ENCODE data around the gene RDH14.

RDH14 gene

DNA sequence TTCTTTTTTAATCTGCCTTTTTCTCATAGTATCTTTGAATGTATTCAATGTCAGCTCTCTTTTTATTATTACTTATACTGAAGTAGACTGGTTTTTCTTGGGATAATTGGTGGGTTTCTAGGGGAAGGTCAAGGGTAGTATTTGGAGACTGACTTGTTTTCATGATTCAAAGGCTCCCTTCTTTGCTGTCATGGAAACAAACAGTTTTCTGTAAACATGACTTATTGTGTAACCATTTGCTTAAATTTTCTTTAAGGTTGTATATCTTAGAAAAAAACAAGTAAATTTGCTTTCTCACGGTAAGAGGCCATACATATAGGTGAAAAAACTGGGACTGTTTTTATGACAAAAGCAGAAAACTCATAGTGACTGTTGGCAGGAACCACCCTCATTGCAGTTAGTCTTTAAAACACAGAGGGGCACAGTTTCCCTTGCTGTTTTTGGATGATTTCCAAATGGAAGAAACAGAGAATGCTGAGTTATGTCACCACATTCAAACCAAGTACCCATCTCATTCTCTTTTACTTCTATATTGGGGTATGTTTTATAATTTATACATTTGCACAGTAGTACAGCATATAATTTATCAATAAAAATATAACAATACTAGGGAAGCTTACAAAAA lies 5.8 kb upstream of the RDH14 start:
- no peak for DNase-seq (ENCODE audit: low read depth in 2 of 2)

DNA sequence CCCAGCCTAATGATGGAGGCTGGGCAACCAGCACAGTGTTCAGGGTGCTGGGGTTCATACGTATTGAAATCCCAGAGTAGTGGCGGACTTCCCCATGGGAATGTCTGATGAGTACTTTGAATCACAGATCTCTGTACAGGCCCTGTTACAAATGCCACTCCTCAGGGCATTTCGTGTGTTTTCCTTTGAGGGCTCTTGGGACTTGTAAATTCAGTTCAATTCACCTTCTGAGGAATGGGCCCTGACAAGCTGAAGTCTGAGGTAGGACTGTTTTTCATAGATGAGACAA lies 288 bp upstream of the RDH14 start:
- DNase-seq (ENCODE audit: low read depth in 2 of 2): no peak

DNA sequence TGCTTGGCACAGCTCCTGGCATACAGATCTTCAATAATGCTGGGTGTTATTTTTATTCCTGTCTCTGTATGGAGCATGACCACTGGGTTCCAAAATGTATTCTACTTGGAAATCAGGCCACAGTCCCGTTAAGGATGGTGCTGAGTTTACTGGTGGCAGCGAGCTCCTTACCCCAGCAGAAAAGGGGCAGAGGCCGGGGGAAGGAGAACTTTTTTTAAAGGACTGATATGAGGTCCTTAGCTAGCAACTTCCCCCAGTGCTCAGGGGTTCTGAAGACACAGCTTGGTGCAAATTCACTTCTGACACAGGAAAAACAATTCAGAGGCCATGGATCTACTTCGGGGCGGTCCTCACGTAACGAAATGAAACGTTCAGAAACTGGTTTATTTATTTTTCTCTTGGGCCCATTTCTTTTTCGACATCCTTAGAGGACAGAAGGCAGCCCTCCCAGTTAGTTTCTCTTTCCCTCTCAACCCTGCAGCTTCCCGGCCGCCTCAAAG lies 872 bp downstream of the RDH14 start:
- no peak for DNase-seq (ENCODE audit: low read depth in 2 of 2)

DNA sequence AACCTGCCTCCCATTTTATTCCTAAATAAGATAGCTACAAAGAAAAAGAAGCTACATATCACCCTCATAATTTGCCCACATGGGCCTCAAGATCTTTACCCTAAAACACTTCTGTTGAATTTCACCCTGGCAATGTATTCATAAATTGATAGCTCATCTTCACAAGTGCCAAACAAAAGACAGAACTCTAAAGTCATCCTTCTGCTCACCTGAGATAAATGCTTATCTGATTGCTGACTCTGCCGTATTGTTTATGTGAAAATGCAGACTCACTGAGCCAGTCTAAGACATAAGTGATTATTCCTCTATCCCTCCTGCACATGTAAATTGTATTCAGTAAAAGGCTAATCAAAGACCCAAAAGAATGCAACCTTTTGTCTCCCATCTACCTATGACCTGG lies 2.0 kb downstream of the RDH14 start:
- no peak for DNase-seq (ENCODE audit: low read depth in 2 of 2)

GRCh38 chr2:18557121-18557520 lies 3.3 kb downstream of the RDH14 start:
- DNase-seq (ENCODE audit: low read depth in 2 of 2): no peak

DNA sequence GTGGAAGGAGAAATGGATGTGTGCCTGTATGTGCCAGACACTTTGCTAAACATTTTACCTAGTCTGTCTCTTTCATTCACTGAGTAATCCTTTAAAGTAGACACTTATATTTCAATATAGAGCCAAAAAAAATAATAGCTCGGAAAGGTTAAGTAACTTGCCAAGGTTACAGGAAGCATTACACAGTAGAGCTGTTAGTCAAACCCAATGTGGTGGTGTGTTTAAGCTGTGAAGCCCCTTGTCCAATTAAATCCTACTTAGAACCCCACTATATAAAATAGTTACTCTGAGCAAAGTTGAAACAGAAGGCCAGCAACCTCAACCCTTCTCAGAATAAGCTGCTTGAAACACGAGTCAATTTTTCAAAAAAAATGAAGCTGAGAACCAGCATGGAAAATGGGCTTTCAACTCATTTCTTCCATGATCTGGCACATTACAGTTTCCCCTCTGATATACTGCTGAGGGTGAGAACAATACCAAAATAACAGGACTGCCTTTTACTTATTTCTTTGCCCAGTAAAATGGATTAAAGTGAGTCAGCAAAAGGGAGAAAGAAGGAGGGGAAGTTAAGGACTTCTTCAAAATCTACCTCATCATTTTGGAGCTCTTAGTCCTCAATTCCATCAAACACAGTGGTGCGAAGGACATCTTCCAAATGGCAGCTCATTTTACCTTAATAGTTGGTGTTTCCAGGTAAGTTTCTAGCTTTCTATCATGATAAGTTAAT lies 7.9 kb downstream of the RDH14 start:
- no peak for DNase-seq (ENCODE audit: low read depth in 2 of 2)

DNA sequence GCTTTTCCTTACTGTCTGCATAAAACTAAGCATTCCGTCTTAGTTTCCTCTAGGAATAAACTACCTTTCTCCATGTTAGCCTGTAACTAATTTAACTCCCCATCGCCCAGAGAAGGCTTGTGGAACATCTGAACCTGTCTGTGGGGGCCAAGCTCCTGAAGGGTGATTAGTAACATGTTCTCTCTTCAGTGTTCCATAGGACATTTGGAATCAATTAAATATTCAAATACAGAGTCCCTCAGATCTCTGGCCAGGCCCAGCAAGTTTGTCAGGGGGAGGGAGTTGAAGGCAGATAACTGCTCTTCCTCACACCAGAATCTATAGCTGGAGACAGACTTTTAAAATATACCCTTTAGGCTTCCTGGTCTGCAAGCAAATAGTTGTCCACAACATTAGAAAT lies 8.8 kb downstream of the RDH14 start:
- no peak for DNase-seq (ENCODE audit: low read depth in 2 of 2)

DNA sequence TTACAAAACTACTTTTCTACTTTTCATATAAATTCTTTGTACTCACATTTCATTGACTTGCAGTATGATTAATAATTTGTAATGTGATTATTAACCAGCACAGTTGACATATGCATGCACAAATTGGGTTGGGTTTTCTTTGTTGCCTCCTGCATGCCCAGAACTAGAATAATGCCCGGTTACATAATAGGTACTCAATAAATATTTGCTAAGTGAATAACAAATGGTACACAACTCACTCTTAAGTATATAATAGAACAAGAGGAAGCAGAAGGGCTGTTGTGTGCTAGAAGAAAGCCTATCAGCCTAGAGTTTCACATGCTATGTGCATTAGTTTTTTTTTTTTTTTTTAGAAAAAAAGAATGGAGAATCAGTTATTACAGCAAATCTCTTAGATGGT lies 9.3 kb downstream of the RDH14 start:
- no peak for DNase-seq (ENCODE audit: low read depth in 2 of 2)

- DNase-seq (ENCODE audit: low read depth in 2 of 2): no peak
Measured at GRCh38 chr2:18550433-18550832, 10.0 kb downstream of the RDH14 start.

DNA sequence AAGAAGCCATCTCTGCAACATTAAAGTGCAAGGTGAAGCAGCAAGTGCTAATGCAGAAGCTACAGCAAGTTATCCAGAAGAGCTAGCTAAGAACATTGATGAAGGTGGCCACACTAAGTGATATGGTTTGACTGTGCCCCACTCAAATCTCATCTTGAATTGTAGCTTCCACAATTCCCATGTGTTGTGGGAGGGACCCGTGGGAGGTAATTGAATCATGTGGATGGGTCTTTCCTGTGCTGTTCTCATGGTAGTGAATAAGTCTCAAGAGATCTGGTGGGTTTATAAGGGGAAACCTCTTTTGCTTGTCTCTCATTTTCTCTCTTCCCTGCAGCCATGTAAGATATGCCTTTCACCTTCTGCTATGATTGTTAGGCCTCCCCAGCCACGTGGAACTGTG lies 11.4 kb downstream of the RDH14 start:
- no peak for DNase-seq (ENCODE audit: low read depth in 2 of 2)

- DNase-seq (ENCODE audit: low read depth in 2 of 2): no peak
Measured at GRCh38 chr2:18548621-18549020, 11.8 kb downstream of the RDH14 start.

DNA sequence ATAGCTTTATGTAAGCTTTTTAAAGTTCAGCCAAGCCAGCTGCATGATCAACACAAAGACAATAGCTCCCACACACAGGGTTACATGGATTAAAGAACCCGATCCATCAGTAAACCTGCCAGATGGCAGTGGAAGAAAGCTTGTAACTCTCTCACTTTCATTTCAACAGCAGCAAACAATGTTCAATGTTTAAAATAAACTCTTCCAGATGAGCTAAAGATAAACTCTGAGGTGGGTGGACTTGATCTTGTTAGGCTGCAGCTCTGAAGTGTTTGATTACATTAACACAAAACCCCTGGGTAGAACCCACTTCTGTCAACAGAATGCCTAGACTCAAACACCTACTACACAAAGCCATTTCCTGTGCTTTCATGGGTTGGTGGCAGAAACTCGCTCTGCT lies 13.9 kb downstream of the RDH14 start:
- no peak for DNase-seq (ENCODE audit: low read depth in 2 of 2)

DNA sequence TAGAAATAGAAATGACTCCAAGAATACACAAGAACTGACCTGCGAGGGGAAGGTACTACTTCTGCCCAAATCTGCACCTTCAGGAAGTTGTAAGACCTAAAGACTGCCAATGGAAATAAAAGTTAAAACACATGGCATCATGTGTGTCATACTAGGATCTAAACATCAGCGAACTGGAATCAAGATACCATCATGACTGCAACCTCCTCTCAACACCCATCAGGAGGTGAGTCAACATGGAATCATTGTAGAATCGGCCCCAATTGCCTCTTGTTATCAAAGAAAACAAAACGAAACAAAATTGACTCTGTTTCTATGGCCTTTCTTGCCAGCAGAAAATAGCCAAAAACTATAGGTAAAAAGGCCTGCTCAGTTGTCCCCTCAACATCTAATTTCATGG lies 15.1 kb downstream of the RDH14 start:
- no peak for DNase-seq (ENCODE audit: low read depth in 2 of 2)

GRCh38 chr2:18544171-18544570 lies 16.3 kb downstream of the RDH14 start:
- no peak for DNase-seq (ENCODE audit: low read depth in 2 of 2)

DNA sequence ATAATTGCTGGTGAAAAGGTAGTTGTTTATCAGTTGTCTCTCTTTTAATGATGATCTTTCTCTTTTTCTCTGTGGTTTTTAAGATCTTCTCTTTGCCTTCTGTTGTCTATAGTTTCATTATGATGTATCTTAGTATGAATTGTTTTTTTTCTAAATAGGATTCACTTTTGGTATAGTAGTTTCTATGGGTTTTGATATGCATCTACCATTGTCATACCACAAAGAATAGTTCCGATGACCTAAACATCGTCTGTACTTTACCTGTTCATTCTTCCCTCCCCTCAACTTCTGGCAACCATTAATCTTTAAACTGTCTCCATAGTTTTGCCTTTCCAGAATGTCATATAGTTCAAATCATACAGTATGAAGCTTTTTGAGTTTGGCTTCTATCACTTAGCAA lies 19.6 kb downstream of the RDH14 start:
- no peak for DNase-seq (ENCODE audit: low read depth in 2 of 2)

- no peak for DNase-seq (ENCODE audit: low read depth in 2 of 2)
Measured at GRCh38 chr2:18536697-18537096, 23.8 kb downstream of the RDH14 start.

DNA sequence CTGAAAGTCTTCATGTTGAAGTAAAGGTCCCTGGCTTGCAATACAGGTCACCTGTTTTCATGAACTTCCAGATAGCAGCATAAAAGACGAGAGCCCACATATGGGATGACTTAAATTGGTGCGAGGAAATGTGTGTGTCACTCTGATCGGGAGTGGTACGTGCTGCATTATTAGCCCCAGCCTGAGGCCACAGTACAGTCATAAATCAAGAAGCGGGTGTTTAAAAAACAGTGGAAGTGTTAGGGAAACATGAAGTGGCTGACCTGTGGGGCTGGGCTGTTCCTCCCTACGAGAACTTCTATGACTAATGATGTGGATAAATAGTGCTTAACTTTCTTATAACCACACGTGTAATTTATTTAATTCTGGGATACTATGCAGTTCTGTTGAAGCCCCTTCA lies 24.4 kb downstream of the RDH14 start:
- DNase-seq (ENCODE audit: low read depth in 2 of 2): no peak

DNA sequence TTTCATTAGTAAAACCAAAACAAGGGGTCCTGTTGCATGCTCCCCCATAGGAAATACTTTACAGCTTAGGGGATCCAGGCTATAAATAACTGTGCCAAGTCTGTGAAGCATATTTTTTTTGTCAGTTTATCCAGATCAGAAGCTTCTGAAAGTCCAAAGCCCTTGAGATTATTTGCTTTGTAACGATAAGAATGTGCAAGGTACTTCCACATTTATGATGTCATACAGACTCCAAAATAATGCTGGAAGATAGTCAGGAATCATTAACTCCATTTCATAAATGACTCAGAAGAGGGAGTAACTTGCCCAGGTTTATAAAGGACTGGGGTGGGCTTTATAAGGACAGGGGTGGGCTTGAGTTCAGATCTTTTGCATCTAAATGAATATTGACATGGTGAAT lies 29.3 kb downstream of the RDH14 start:
- DNase-seq (ENCODE audit: low read depth in 2 of 2): no peak

DNA sequence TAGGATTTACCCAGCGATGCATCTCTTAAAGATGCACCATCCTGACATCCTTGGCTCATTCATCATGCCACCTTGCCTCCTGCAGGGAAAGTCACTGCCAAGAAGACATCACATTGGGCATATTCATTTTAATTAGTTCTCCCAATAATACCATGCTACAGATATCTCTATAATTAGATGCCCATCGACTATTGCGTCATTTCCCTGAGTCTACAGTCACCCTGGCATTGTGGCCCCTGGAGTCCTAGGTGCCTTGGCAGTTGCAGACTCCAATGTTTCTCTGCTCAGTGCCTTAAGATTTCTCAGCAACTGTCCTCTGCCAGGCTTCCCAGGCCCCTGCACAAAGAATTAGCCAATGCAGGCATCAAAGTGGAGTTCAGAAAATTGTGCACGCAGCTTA lies 32.6 kb downstream of the RDH14 start:
- no peak for DNase-seq (ENCODE audit: low read depth in 2 of 2)

GRCh38 chr2:18527326-18527725 lies 33.1 kb downstream of the RDH14 start:
- no peak for DNase-seq (ENCODE audit: low read depth in 2 of 2)

GRCh38 chr2:18526429-18526828 lies 34.0 kb downstream of the RDH14 start:
- no peak for DNase-seq (ENCODE audit: low read depth in 2 of 2)

DNA sequence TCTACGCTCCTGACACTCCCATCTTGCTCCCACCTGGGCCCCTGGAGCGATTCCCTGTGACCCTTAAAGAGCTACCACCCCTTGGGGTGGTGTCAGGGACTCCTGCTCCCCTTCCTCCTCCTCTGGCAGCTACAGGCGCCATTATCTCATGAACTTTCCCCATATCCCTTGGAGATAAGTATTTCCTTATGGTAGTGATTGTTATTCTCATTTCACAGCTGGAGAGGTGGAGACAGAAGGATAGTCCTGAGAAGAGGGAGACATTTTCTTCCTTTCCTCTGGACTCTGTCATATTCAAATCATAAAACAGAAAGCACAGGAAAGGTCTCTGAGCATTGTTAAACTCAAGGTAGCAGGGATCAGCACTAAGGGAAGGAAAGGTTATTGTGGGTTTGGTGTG lies 34.6 kb downstream of the RDH14 start:
- DNase-seq (ENCODE audit: low read depth in 2 of 2): no peak

GRCh38 chr2:18525236-18525635 lies 35.2 kb downstream of the RDH14 start:
- DNase-seq (ENCODE audit: low read depth in 2 of 2): no peak
